OCI-M2 (cell line): Measurements from ENCODE around the gene CAVIN2.
A peak's percentile ranks its signal among the peaks of the same experiment; 100 is the strongest.

Source experiments
- DNase-seq: peaks from one replicate; lab custom pipeline; 2025; ENCODE audit not compliant: unreplicated experiment; lab: John Stamatoyannopoulos, UW

The CAVIN2 gene

DNA sequence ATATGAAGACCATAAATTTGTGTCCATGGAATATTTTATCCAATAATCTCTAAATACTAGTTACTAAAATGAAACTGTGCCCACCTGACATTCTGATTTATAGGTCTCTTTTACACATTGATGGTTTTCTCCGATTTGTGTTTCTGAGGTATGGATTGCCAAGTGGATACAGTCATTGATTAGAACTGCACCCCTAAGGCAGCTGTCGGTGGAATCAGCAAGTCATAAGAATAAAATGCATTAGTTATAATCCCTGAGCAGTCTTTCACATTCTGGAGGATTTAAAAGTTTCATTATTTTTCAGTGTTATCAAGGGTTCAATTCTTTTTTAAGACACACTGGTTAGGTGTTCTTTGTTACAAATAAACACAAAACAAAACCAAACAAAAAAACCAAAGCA lies 6.0 kb downstream of the CAVIN2 start:
- DNase-seq, result no peak

DNA sequence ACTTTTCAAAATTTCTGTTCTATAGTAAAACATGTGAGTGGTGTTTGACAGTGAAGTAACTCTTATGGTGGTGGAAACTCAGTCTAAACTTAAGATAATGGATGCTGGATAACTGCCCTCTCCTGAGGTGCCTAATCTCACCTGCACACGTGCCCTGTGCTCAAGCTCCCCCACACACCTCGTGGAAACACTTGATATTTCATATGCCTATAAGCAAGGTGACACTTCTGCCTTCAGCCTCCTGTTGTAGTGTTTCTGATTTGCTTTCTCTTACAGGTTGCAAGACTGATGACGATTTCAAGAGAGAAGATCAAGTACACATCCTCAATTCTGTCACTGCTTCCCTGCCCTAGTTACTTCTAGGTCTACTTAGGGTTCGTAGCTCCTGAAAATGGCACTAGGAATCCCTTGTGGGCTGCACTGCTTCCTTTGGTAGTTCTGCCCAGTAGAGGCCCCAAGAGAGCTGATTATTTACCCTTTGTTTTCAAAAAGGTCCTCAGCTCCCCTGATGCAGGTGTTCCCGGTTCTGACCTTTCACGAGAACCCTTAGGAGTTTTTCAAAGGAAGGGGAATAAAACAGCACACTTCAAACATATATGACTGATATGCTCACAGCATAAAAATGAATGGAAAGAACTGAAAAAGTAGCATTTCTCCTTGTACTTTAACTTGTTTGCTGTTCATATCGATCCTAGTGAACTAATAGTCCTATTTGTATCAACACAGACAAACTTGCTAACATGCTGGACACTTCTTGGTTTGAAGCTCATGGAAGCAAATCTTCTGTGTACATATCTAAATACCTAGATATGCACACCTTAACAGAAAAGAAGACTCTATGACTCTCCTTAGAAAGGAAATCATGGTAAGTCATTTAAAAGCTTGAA lies 6.7 kb downstream of the CAVIN2 start:
- DNase-seq, result no peak

DNA sequence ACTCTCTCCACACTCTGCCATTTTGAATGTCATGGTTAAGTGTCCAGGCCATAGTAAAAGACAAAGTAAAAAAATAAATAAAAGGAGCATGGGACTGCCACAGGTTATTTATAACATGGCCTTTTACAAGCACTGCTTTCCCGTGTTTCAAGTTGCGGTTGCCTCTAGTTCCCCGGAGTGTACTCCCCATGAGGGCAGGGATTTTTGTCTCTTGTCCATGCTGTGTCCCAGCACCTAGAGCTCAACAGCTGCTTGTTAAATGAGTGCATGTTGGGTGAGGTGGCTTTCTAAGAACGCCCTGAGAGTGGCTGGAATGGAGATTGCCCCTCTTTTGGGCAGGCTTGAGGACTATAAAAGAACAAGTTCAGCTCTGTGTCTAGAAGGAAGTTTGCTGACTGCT lies 8.4 kb downstream of the CAVIN2 start:
- no peak for DNase-seq

DNA sequence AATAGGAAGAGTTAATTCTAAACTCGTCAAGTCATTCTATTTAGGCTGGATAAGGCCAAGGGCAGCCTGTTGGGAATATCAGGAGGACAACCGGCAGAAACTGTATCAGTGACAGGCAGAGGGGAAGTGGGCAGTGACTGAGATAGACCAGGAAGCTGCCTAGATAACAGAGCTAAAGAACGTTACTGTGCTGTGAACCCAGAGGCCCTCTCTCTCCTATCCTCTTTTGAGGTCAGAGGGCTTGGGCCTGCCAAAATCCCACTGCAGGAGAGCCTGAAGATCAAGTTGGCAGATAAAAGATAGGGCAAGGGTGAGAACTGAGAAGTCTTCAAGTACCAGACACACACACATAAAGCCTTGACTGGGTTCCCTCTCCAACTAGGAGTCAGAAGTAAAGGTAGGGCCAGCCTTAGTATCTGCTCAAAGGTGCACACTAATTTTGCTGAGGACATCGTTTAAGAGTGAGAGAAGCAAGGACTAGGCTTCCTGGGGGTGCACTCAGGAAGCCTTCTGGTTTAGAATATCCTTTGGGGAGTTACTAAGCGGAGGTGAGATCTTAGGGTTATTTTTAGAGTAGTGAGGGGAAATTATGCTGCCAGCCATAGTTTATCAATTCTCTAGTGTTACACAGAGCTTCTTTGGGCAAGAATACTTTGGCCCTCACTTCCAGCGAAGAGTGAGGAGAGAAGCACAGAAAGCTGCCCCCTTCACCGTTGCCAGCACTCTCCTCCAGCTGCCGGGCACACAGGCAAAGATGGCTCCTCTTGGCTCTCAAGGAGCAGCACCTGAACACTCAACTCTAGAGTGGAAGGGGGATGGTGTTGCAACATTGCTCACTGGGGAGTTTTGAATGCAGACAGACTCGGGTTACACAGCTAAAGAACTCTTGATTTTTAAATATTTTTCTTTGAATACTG lies 9.8 kb downstream of the CAVIN2 start:
- peak; percentile 59 for DNase-seq

DNA sequence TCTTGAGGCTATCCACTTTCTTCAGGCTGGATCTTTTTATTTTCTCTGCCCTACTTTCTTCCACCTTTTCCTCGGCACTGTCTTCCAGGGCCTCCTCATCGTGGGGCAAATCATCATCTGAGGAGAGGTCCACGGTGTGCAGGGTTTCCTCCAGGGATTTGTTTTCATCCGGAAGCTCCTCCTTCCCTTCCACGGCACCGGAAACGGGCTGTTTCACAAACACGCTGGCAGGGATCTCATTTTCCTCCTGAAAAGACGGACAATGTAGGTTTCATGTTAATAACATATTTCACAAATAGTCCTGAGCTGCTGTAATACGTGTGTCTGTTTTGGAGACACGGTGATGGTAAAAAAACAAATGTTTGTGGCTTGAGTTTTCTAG lies 10.4 kb downstream of the CAVIN2 start:
- no peak for DNase-seq

DNA sequence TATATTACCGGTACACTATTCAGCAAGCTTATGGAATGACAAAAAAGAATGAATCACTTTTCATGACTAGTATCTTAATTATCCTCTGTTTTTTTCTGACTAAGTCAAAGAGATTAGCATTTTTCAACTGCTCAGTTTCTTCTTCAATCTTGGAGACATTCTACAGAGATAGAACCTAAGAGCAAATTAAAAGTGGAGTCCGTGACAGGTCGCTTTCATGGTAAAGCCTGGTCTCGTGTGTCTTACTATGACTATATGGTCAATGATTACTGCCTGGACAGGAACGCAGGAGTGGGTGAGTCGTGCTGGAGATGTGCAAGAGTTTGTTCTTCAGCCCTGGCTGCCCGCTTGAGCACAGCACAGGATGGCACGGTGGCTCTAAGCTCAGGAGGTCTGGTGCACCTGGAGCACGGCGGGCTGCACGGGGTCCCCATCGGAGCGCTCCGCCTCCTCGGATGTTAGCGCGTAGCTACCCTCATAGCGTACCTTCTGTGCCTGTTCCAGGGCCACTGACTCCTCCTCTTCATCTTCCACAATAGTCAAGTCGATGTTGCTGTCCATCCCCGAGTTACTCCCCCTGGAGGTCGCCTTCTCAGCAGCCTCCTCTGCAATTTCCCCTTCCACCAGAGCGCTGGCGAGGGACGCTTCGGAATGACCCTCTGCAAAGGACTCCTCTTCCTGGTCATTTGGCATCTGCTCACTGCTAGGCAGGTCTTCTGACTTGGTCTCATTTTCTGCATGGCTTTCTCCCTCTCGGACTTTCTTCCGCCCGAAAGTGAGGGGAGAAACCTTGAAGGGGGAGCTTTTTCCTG lies 11.1 kb downstream of the CAVIN2 start:
- peak; percentile 24 for DNase-seq

DNA sequence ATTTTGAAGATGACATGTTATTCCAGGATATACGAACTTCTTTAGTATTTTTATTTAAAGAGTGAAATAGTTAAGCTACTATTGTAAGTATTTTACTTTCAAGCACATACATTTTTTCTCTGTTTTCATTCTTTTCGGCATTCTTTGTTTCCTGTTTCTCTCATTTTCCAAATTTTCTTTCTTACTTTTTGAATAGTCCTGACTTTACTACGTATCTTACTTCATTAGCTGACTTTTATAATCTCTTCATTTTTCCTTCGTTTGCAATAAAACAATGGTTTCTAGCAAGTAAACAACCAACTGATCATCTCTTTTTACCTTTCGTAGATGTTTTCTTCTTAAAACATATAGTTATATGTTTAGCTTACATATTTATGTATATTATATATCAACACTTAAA lies 11.8 kb downstream of the CAVIN2 start:
- no peak for DNase-seq

DNA sequence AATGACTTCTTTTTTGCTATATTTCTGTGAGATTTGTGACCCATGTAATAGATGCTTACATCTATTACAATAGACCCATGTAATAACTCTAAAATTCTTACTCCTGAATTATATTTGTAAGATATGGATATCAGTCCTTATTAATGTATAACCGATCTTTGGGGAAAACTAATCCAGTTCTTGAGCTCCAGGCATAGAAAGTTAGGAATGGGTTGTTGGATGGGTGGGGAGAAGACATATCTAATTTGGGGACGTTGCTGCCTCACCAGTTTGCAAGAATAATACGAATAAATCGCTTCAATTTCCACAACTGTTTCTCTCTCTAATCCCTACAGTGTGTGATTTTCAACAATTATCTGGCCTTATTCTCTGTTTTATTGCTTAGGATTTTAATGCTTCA lies 13.5 kb downstream of the CAVIN2 start:
- no peak for DNase-seq

DNA sequence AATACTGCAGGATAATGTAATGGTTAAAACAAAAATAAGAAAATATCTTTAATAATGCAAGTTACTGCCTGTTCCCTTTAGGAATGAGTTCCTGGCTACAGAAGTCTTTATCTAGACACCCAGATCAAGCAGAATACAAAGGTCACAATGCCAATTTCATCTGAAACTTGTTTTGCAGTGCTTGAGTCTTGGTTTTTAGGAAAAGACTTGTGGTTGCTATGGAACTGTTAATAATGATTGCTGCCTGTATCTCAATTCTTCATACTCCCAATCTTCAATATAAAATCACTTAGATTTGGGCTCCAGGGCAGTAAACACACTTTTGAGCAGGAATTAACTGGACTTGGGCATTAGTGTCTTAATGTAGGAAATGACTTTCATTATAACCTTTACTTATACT lies 14.2 kb downstream of the CAVIN2 start:
- DNase-seq, result no peak

DNA sequence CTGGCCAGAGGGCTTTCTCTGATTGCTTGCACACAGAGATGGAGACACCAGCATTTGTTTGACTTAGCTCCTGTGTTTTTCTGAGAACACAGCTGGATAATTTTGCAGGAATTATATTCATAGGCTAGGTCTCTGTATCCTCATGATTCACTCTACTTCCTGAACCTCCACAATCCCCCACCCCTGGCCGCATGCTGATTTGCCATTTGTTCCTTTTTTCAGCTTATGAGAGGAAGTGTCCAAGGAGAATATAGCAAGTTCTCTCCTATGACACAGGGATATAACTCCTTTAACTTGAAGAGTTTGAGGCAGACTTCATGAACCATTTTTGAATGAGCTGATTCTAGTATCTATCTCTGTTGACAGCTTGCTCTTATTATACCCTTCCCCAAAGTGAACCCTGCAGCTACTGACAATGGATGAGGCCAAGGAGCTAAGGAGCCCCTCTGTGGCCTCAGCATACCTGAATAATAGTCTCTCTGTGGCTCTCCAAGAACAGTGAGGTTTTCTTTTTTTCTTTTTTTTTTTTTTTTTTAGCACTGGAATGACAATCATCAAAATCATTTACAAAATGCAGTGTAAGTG lies 15.4 kb downstream of the CAVIN2 start:
- no peak for DNase-seq

DNA sequence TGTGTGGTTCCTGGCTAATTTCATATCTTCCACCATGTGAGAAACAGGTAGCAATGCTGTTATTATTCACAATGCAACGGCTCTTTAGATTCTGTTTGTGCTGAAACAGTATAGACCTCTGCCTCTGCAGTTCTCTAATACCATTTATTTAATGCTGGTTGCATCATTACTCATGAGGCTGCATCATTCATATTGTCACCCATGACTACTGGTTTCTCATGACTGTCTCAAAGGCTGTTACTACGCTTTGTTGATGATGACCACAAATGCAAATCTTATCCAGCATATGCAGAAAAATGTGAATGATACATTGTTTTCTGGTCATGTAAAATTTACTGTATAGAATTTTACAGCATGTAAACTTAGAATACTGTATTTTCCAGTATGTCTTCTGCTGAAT lies 22.5 kb downstream of the CAVIN2 start:
- DNase-seq, result no peak

DNA sequence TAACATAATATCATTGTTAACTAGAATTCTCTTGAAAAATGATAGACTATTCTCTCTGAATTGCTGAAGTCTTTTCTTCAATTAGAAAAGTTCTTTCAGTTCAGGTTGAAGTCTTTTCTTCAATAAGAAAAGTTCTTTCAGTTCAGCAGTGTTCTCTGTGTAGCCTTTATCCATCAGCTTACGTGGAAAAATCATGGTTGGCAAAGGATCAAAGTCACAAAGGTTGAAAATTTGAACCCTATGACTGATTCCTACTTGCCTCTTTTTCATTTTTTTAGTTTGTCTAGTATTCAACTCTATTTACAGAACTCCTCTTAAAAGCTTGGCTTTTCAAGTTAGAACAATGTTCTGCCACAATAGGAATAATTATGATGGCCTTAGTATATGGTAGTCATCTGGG lies 25.8 kb downstream of the CAVIN2 start:
- DNase-seq, result no peak

DNA sequence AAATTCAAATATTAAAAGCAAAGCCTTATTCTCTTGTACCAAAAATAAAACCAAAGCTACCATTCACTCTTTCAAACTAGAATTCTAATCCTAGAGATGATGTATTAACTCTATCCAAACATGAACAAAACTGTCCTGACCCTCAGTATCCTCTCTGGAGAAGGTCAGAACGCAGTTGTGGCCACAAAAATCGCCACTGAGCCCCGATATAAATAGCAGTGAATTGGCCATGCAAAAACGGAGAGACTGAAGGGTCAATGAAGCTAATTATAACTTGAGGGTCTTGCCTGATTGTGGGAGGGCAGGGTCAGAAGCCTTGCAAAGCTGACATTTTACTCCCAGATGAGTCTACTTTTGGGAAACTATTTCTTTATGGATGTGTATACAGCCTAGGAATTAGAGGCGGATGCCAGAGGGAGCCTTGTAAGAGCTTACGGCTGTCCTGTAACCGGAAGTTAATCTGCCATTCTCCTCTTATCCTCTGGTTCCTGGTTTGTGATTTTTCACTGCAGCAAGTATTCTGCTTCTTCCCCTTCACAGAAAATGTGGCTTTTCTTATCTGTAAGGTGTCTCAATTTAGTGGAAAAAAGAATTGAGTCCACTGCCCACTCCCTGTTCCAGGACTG lies 28.1 kb downstream of the CAVIN2 start:
- no peak for DNase-seq

DNA sequence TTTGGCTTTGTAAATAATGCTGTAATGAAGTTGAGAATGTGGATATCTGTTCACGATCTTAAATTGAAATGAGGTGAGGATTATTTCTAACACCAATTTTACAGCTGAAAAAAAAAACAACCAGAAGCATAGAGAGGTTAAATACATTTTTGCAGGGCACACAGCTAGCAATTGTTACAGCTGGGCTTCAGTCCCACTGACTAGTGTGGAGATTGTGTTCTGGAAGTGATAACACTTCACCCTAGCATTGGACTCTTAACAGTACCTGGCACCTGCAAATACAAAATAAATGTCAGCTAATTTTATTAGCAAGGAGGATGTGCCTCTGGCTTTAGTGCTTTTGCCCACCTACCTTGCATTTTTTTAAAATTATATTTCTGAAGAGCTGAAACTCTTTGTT lies 28.8 kb downstream of the CAVIN2 start:
- no peak for DNase-seq

DNA sequence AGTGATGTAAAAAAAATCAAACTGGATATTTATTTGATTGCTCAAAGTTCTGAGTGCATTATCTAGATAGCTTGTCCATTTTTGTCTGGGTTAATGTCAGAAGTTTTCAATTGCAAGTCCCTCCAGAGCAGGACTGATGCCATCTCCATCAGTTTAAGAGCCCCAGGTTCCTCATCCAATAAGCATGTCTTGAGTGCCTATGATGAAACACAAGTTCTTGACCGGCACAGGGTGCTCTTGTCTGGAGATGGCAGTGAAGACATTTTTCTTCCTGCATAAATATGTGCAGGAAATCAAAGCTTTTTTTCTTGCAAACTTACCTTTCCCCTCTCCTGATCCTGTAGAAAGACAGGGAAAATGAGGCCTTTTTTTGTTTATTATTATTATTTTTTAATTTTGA lies 31.9 kb downstream of the CAVIN2 start:
- DNase-seq, result no peak

DNA sequence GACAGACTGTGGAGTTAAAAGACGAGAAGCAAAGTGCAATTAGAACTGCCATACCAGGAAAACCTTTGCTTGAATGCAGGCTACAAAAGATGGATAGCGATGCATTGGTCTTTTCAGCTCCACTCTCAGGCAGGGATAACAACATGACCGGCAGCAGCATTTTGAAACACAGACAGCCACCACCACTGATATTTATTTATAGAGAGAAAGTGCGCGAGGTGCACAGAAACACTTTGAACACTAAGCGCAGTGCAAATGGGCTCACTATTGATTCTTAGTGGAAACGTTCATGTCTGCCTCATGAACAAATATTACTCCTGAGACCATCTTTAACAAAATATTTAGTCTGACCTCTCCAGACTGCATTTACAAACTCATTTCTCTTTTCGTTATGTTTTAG lies 32.9 kb downstream of the CAVIN2 start:
- no peak for DNase-seq

DNA sequence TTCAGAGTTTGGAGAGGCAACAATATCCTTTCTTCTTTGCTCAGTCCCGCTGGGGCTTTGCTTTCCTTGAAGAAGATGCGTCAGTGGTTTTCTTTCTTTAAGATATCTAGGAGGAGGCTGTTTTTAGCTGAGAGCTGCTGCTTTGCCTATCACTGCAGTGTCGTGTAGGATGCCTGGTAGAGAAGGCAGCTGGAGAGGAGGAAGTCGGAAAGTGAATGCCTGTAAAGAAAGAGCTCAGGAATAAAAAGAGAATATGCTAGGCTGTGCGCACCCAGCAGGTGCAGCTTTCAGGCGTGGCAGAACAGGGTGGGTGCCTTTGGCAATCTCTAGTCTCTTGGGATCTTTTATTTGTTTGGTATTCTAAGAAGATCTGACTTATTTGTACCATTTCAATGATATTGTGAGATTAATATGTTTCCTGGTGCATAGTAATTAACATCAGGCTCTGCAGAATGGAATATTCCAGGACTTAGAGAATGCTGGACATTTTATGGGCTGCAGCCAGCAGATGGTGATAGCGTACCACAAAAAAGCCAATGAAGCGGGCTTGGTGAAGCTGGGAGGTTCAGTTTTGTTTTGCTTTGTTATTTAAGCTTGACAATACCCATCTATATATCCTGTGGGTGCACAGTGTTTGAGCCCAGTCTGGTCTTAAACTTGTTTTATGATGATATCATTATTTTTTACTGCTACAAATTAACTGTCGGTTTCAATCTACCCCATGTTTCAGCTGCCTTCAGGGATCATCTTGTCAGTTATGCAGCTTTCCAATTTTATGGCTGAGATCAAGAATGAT lies 34.9 kb downstream of the CAVIN2 start:
- no peak for DNase-seq

DNA sequence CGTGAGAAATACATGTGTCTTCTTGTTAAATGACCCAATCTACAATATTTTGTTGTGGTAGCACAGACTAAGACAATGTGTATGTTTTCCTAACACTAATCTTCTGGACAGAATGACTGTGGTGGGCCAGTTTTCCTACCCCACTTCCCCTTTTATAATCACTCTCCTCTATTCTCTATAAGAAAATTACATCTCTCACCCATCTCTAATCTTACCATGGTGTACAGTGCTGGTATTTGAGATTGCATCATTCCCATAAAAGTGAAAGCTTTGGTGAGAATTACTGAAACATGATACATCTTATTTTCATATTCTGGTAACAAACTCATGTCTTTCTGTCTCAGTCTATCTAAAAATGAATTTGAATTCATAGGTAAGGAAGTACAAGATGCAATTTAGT lies 40.5 kb downstream of the CAVIN2 start:
- no peak for DNase-seq

DNA sequence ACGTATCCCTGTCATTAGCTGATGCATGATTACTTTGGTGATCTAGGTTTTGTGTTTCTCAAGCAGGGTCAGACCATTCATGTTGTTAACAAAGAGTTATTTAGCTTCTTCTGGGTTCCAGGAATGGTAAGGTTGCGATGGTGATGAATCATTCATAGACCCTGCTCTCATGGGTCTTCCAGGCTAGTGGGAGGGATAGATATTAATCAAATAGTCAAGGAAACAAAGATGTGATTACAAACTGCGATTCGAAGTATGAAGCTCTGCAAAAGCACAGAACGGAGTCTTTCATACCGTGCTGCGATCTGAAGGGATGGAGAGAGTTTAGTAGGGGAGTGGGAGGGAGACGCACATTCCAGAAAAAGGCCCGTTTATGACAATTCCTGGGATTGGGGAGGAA lies 42.1 kb downstream of the CAVIN2 start:
- no peak for DNase-seq

DNA sequence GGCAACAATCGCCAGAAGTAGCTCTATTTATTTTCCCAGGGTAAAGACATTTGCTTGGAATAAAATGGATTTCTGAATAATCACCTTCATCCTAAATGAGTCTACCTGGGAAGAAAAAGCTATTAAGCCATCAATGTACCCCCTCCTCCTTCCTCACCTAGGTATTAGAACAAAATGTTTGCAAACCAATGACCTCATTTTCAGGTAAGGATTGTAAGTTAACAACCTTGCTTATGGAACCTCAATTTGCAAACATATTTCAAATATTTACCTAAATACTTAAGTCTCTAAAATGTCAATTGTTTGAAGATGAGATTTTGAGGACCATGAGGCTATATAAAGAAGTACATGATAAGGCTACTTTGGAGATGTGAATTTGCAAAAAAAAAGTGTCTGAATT lies 43.9 kb downstream of the CAVIN2 start:
- no peak for DNase-seq
